Measurements from ENCODE around the gene COL20A1.

- TF ChIP-seq CTCF (conservative IDR thresholded peaks at IDR 0.05; ENCODE audit: low read depth, low read length), result peak; percentile 99
- no peak for TF ChIP-seq EZH2 (IDR thresholded peaks at IDR 0.05; ENCODE audit: low read length, unreplicated experiment)
These were observed 88.9 kb downstream of the COL20A1 start for GRCh38 chr20:63381781-63382431.
